Esophagus muscularis mucosa (tissue), 4 donors: ENCODE data around the gene TMPRSS9.
"Not testable (repeated sequence)": the region's sequence is repeated elsewhere in the genome, so short reads cannot be mapped to it uniquely, and the experiment has no call there.

Experiments used
- CTCF ChIP-seq, 3 experiments: fragments of 200-600 bp in 2 of 3; fragments of 450-650 bp in 1 of 3; sonication (generic) in 2 of 3; IDR thresholded peaks; one replicate each; pipeline ENCODE4 v1.5.1; 2017 to 2019; ENCODE audit warnings: antibody characterized with exemption in 3 of 3, mild to moderate bottlenecking in 2 of 3, moderate library complexity in 1 of 3
- EP300 ChIP-seq: sonication (generic); formaldehyde crosslinking; IDR thresholded peaks from one replicate; pipeline ENCODE4 v1.6.1; 2017; ENCODE audit warnings: antibody characterized with exemption
- POLR2A ChIP-seq: fragments of 450-650 bp; IDR thresholded peaks from one replicate; pipeline ENCODE4 v1.6.1; 2017; ENCODE audit warnings: antibody characterized with exemption, moderate library complexity, mild to moderate bottlenecking, low read depth
- POLR2AphosphoS5 ChIP-seq, 2 donors: sonication (generic); formaldehyde crosslinking; IDR thresholded peaks; one replicate each; pipeline ENCODE4 v1.6.1; 2017; ENCODE audit warnings: antibody characterized with exemption in 2 of 2

- TF ChIP-seq POLR2AphosphoS5 (IDR thresholded peaks at IDR 0.05); CTCF (IDR thresholded peaks at IDR 0.05); POLR2A; EP300: not testable (repeated sequence)
Observed at GRCh38 chr19:2392899-2393298, 32.8 kb downstream of the TMPRSS9 start.
